SK-N-SH treated with all-trans-retinoic acid at 6 μM for 48 hours (cell line): ENCODE measurements around the gene TCF7.

Experiments
- ATAC-seq: fragments of 200-7000 bp; cut with Tn5 transposase; 3 replicates; pipeline ENCODE4 v1.9.1; 2020; ENCODE audit warnings: mild to moderate bottlenecking, moderate library complexity
- ARNTL ChIP-seq: fragments of 450-650 bp; formaldehyde crosslinking; IDR thresholded peaks from 2 replicates; pipeline ENCODE4 v1.5.0; 2020; ENCODE audit warnings: low read depth, mild to moderate bottlenecking, moderate library complexity, borderline replicate concordance
- BACH2 ChIP-seq: fragments of 250-450 bp; sonication (Bioruptor Pico); IDR thresholded peaks from 2 replicates; pipeline ENCODE4 v1.9.0; 2021; ENCODE audit warnings: mild to moderate bottlenecking, borderline replicate concordance
- CSDC2 ChIP-seq: fragments of 250-450 bp; sonication (Bioruptor Pico); IDR thresholded peaks from 2 replicates; pipeline ENCODE4 v1.5.0; 2020; ENCODE audit warnings: mild to moderate bottlenecking, moderate library complexity
- ESRRG ChIP-seq: fragments of 250-450 bp; sonication (Bioruptor Pico); IDR thresholded peaks from 2 replicates; pipeline ENCODE4 v1.6.1; 2021; ENCODE audit warnings: mild to moderate bottlenecking
- GLIS3 ChIP-seq: fragments of 250-450 bp; sonication (Bioruptor Pico); IDR thresholded peaks from 2 replicates; pipeline ENCODE4 v1.5.0; 2020; ENCODE audit warnings: mild to moderate bottlenecking, moderate library complexity
- ISL1 ChIP-seq: fragments of 250-450 bp; sonication (Bioruptor Pico); IDR thresholded peaks from 2 replicates; pipeline ENCODE4 v2.1.2; 2022; ENCODE audit warnings: mild to moderate bottlenecking, moderate library complexity
- OSR1 ChIP-seq: fragments of 250-450 bp; sonication (Bioruptor Pico); IDR thresholded peaks from 2 replicates; pipeline ENCODE4 v1.8.0; 2022; ENCODE audit warnings: moderate library complexity, mild to moderate bottlenecking, inconsistent platforms
- PATZ1 ChIP-seq: fragments of 250-450 bp; sonication (Bioruptor Pico); IDR thresholded peaks from 2 replicates; pipeline ENCODE4 v1.8.0; 2020; ENCODE audit warnings: mild to moderate bottlenecking, moderate library complexity, borderline replicate concordance
- PPARA ChIP-seq: fragments of 250-450 bp; sonication (Bioruptor Pico); IDR thresholded peaks from 2 replicates; pipeline ENCODE4 v1.5.0; 2020; ENCODE audit warnings: mild to moderate bottlenecking, borderline replicate concordance
- RARB ChIP-seq: fragments of 250-450 bp; sonication (Bioruptor Pico); IDR thresholded peaks from 2 replicates; pipeline ENCODE4 v1.8.0; 2021; ENCODE audit warnings: mild to moderate bottlenecking, moderate library complexity
- SNAI2 ChIP-seq: fragments of 250-450 bp; sonication (Bioruptor Pico); IDR thresholded peaks from 2 replicates; pipeline ENCODE4 v1.5.0; 2020; ENCODE audit warnings: mild to moderate bottlenecking, moderate library complexity
- TOX ChIP-seq: fragments of 250-450 bp; sonication (Bioruptor Pico); IDR thresholded peaks from 2 replicates; pipeline ENCODE4 v1.8.0; 2021; ENCODE audit warnings: mild to moderate bottlenecking, moderate library complexity, borderline replicate concordance
- TSHZ2 ChIP-seq: fragments of 250-450 bp; sonication (Bioruptor Pico); IDR thresholded peaks from 2 replicates; pipeline ENCODE4 v1.5.0; 2020; ENCODE audit warnings: mild to moderate bottlenecking, moderate library complexity
- ZC3H10 ChIP-seq: fragments of 250-450 bp; sonication (Bioruptor Pico); IDR thresholded peaks from 2 replicates; pipeline ENCODE4 v1.5.1; 2021; ENCODE audit warnings: mild to moderate bottlenecking, moderate library complexity
- ZFP3 ChIP-seq: fragments of 250-450 bp; sonication (Bioruptor Pico); IDR thresholded peaks from 2 replicates; pipeline ENCODE4 v1.5.0; 2020; ENCODE audit warnings: mild to moderate bottlenecking, moderate library complexity
- ZFP30 ChIP-seq: fragments of 450-650 bp; formaldehyde crosslinking; IDR thresholded peaks from 2 replicates; pipeline ENCODE4 v1.5.0; 2022; ENCODE audit warnings: mild to moderate bottlenecking, moderate library complexity
- ZNF565 ChIP-seq: fragments of 450-650 bp; formaldehyde crosslinking; conservative IDR thresholded peaks from 2 replicates; pipeline ENCODE4 v1.5.0; 2020; ENCODE audit warnings: low read depth, mild to moderate bottlenecking, moderate library complexity
- ZNF70 ChIP-seq: fragments of 450-650 bp; formaldehyde crosslinking; IDR thresholded peaks from 2 replicates; pipeline ENCODE4 v1.5.0; 2020; ENCODE audit warnings: mild to moderate bottlenecking, moderate library complexity
- ZNF8 ChIP-seq: fragments of 450-650 bp; formaldehyde crosslinking; IDR thresholded peaks from 2 replicates; pipeline ENCODE4 v1.5.0; 2020; ENCODE audit warnings: mild to moderate bottlenecking, moderate library complexity
- TF ChIP-seq, protein P1 (sequence below): fragments of 250-450 bp; sonication (Bioruptor Pico); IDR thresholded peaks from 2 replicates; pipeline ENCODE4 v1.8.0; 2021; ENCODE audit warnings: low read depth, mild to moderate bottlenecking, moderate library complexity, borderline replicate concordance
- TF ChIP-seq, protein P2 (sequence below): fragments of 250-450 bp; sonication (Bioruptor Pico); IDR thresholded peaks from 2 replicates; pipeline ENCODE4 v1.5.1; 2020; ENCODE audit warnings: low read depth, mild to moderate bottlenecking, moderate library complexity
- TF ChIP-seq, protein P3 (sequence below): fragments of 250-450 bp; sonication (Bioruptor Pico); IDR thresholded peaks from 2 replicates; pipeline ENCODE4 v1.5.1; 2021; ENCODE audit warnings: mild to moderate bottlenecking, moderate library complexity

TCF7 gene

DNA sequence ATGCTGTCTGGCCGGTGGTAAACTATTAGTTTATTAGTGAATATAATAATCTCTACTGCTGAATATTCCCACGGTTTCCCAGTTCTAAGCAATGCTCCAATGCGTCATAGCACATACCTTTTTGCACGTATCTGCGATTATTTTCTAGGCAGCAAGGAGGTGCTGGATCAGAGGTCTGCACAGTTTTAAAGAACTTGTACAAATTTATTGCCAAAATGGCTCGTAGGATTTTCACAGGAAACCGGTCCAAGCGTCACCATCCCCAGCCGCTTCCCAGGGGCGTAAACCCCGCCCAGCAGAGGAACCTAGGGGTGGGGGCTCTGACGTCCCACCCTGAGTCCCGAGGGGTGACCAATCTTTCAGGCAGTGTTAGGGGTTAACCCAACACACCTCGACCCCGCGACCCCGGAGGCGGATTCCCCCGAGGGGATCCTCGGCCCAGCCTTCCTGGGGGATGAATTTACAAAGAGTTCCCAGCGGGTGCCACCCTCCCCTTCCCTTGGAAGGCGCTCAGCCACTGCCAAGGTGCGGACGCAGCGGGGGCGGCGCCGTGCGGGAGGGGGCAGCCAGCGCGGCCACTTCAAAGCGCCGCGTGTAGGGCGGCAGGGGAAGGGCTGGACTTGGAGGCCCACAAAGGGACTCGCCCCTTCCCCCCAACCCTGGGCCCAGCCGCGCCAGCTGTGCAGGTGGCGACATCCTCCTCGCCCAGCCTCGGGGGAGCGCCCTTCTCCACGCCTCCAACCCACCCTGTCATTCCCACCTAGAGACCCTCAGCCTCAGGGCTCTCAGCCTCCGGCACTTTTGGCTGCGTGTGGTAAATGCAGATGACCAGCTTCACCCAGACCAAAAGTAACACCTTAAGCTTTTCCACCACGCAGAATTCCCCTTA, 43.5 kb upstream of the TCF7 start:
- ATAC-seq = no peak

GRCh38 chr5:134071614-134072207, 42.8 kb upstream of the TCF7 start:
- TF ChIP-seq, protein P1, sequence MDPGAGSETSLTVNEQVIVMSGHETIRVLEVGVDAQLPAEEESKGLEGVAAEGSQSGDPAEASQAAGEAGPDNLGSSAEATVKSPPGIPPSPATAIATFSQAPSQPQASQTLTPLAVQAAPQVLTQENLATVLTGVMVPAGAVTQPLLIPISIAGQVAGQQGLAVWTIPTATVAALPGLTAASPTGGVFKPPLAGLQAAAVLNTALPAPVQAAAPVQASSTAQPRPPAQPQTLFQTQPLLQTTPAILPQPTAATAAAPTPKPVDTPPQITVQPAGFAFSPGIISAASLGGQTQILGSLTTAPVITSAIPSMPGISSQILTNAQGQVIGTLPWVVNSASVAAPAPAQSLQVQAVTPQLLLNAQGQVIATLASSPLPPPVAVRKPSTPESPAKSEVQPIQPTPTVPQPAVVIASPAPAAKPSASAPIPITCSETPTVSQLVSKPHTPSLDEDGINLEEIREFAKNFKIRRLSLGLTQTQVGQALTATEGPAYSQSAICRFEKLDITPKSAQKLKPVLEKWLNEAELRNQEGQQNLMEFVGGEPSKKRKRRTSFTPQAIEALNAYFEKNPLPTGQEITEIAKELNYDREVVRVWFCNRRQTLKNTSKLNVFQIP (CRISPR knock-in tag) = no peak
- TF ChIP-seq PATZ1 (CRISPR knock-in tag) (no peak), ZFP30 (no peak), ZC3H10 (CRISPR knock-in tag) (no peak), CSDC2 (CRISPR knock-in tag) (no peak), ZFP3 (no peak), TOX (CRISPR knock-in tag) (no peak), ESRRG (CRISPR knock-in tag) (no peak), OSR1 (CRISPR knock-in tag) (no peak), ZNF8 (no peak), TSHZ2 (no peak), GLIS3 (CRISPR knock-in tag) (no peak), PPARA (CRISPR knock-in tag) (no peak), BACH2 (CRISPR knock-in tag) (no peak), ZNF565 (CRISPR knock-in tag) (no peak), RARB (CRISPR knock-in tag) (no peak), ZNF70 (CRISPR knock-in tag) (no peak)
- no peak for ATAC-seq

More for the DNA sequence above, 43.5 kb upstream of the TCF7 start:
- TF ChIP-seq ESRRG (CRISPR knock-in tag) (no peak), ZFP30 (no peak), ARNTL (CRISPR knock-in tag) (no peak), ZNF565 (CRISPR knock-in tag) (no peak), SNAI2 (CRISPR knock-in tag) (no peak), ISL1 (CRISPR knock-in tag) (no peak), CSDC2 (CRISPR knock-in tag) (no peak), ZNF70 (CRISPR knock-in tag) (no peak), PPARA (CRISPR knock-in tag) (no peak)
- TF ChIP-seq, protein P2, sequence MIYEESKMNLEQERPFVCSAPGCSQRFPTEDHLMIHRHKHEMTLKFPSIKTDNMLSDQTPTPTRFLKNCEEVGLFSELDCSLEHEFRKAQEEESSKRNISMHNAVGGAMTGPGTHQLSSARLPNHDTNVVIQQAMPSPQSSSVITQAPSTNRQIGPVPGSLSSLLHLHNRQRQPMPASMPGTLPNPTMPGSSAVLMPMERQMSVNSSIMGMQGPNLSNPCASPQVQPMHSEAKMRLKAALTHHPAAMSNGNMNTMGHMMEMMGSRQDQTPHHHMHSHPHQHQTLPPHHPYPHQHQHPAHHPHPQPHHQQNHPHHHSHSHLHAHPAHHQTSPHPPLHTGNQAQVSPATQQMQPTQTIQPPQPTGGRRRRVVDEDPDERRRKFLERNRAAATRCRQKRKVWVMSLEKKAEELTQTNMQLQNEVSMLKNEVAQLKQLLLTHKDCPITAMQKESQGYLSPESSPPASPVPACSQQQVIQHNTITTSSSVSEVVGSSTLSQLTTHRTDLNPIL (CRISPR knock-in tag) = no peak
- TF ChIP-seq, protein P3, sequence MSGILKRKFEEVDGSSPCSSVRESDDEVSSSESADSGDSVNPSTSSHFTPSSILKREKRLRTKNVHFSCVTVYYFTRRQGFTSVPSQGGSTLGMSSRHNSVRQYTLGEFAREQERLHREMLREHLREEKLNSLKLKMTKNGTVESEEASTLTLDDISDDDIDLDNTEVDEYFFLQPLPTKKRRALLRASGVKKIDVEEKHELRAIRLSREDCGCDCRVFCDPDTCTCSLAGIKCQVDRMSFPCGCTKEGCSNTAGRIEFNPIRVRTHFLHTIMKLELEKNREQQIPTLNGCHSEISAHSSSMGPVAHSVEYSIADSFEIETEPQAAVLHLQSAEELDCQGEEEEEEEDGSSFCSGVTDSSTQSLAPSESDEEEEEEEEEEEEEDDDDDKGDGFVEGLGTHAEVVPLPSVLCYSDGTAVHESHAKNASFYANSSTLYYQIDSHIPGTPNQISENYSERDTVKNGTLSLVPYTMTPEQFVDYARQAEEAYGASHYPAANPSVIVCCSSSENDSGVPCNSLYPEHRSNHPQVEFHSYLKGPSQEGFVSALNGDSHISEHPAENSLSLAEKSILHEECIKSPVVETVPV = no peak
- TF ChIP-seq, all 23 proteins: peak for 0
